NCI-H345 treated with DMSO at 0.1 percent for 48 hours (cell line): ENCODE results near the gene PEX11G.

Experiments used
- DNase-seq: peaks from one replicate; lab custom pipeline; 2025; ENCODE audit not compliant: unreplicated experiment; lab: John Stamatoyannopoulos, UW

PEX11G gene

GRCh38 chr19:7522072-7522922, 33.5 kb upstream of the PEX11G start, which contains the start of gene MCOLN1:
Gene MCOLN1 (plus strand): TSS chr19:7522624. CDS start chr19:7522751, 127 bp downstream.
- peak; percentile 92 for DNase-seq

- DNase-seq = no peak
Measured at GRCh38 chr19:7521551-7522071, 32.8 kb upstream of the PEX11G start.

GRCh38 chr19:7520131-7521051, 31.6 kb upstream of the PEX11G start:
- no peak for DNase-seq

- no peak for DNase-seq
Measured at GRCh38 chr19:7519361-7520130, 30.7 kb upstream of the PEX11G start.

- DNase-seq = no peak
Measured at GRCh38 chr19:7516878-7517277, 28.0 kb upstream of the PEX11G start.

- no peak for DNase-seq
Measured at GRCh38 chr19:7516333-7516732, 27.5 kb upstream of the PEX11G start.

- DNase-seq = peak; percentile 23
Measured at GRCh38 chr19:7515645-7516151, 26.9 kb upstream of the PEX11G start, which contains the start of gene ZNF358. Gene ZNF358 (plus strand): TSS chr19:7516103. CDS start chr19:7519243, 3,140 bp downstream.

GRCh38 chr19:7515110-7515644, 26.3 kb upstream of the PEX11G start:
- DNase-seq = no peak

GRCh38 chr19:7513809-7514642, 25.2 kb upstream of the PEX11G start:
- DNase-seq = no peak

- no peak for DNase-seq
Measured at GRCh38 chr19:7512400-7512851, 23.6 kb upstream of the PEX11G start.

GRCh38 chr19:7509625-7510024, 20.8 kb upstream of the PEX11G start:
- no peak for DNase-seq

GRCh38 chr19:7507884-7508283, 19.0 kb upstream of the PEX11G start:
- no peak for DNase-seq

- peak; percentile 34 for DNase-seq
Measured at GRCh38 chr19:7506385-7507328, 17.8 kb upstream of the PEX11G start.

GRCh38 chr19:7505682-7506384, 17.0 kb upstream of the PEX11G start:
- peak; percentile 38 for DNase-seq

- DNase-seq = peak; percentile 60
Measured at GRCh38 chr19:7505288-7505681, 16.4 kb upstream of the PEX11G start.

GRCh38 chr19:7504684-7505083, 15.8 kb upstream of the PEX11G start:
- DNase-seq = no peak

GRCh38 chr19:7502552-7502951, 13.7 kb upstream of the PEX11G start:
- no peak for DNase-seq
